ENCODE results near the gene ARHGAP11A.

Gene ARHGAP11A

DNA sequence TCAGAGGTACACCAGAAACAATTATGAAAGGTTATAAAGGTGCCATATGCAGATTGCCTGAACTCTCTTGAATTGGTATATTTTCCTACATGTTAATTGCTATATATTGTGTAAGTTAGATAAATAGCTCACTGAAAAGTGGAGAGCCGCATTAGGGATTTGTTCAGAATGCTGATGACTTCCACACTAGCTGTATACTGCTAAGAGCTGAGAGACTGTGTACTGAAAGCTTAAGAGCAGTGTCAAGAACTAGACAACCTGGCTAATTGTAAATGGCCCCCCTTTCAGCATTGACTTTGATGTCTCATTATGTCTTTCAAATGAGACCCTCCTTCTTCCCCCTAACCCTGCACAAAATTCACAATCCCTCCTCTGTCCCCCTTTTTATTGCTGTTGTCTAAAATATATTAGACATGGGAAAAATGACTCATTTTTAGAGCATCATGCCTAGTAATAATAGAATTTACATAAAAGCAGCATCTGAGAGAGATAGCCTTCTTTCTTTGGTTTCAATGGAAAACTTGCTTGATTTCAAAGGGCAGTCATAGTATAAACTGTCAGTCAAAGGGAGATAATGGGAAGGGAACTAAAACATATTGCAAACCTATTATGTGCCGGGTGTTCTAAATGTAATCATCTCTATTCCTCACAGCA lies 67.8 kb downstream of the ARHGAP11A start:
- no peak for TF ChIP-seq FOXM1 (IDR thresholded peaks at IDR 0.05; ENCODE audit: borderline replicate concordance)
- TF ChIP-seq FOXK2 (IDR thresholded peaks at IDR 0.05) = no peak
- TF ChIP-seq L3MBTL2 (conservative IDR thresholded peaks at IDR 0.05) = no peak
- TF ChIP-seq CTBP1 (IDR thresholded peaks at IDR 0.05; ENCODE audit: borderline replicate concordance) = no peak
- TF ChIP-seq SUZ12 (IDR thresholded peaks at IDR 0.05) = no peak
- no peak for TF ChIP-seq LEF1 (IDR thresholded peaks at IDR 0.05; ENCODE audit: borderline replicate concordance)
- no peak for TF ChIP-seq BHLHE40 (IDR thresholded peaks at IDR 0.05; ENCODE audit: borderline replicate concordance)
- TF ChIP-seq SP1 (IDR thresholded peaks at IDR 0.05) = no peak
- no peak for TF ChIP-seq PKNOX1 (IDR thresholded peaks at IDR 0.05)
- no peak for TF ChIP-seq ARNT (IDR thresholded peaks at IDR 0.05)
- POLR2A ChIA-PET = no interaction called here
- CTCF ChIA-PET = no interaction called here
- DNase-seq (ENCODE audit: extremely low spot score) = no peak

- TF ChIP-seq L3MBTL2 (conservative IDR thresholded peaks at IDR 0.05) = no peak
- TF ChIP-seq PKNOX1 (IDR thresholded peaks at IDR 0.05) = no peak
- TF ChIP-seq HDGF (IDR thresholded peaks at IDR 0.05; ENCODE audit: borderline replicate concordance) = no peak
- no peak for TF ChIP-seq TARDBP (IDR thresholded peaks at IDR 0.05)
- TF ChIP-seq ELF4 (IDR thresholded peaks at IDR 0.05) = no peak
- no peak for TF ChIP-seq ZNF384 (IDR thresholded peaks at IDR 0.05)
- no peak for TF ChIP-seq BHLHE40 (IDR thresholded peaks at IDR 0.05; ENCODE audit: borderline replicate concordance)
- no peak for TF ChIP-seq FOXA1 (IDR thresholded peaks at IDR 0.05)
- ChIA-PET POLR2A (no interaction called here), CTCF (no interaction called here)
- no peak for DNase-seq (ENCODE audit: extremely low spot score)
These were observed 68.7 kb downstream of the ARHGAP11A start for GRCh38 chr15:32683906-32684584.

DNA sequence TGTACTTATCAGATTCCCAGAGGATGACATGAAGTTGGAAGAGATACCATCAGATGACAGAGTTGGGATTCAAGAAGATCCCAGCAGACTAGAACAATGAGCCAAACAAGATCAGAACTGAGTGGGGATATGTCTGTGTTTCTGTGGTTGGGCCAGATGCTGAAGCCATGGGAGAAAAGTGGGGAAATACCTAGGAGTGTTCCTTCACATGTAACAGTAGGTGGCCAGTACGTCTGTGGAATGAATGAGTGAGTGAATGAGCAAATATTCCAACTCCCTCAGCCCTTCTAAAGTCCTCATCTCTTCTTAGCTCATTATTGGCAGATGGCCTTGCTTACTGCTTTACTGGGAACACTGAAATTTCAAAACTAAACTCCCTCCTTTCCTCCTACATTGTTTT lies 70.3 kb downstream of the ARHGAP11A start:
- ChIA-PET CTCF (no interaction called here), POLR2A (no interaction called here)
- no peak for DNase-seq (ENCODE audit: extremely low spot score)
- TF ChIP-seq FOXA1 (IDR thresholded peaks at IDR 0.05) (no peak), CTBP1 (IDR thresholded peaks at IDR 0.05; ENCODE audit: borderline replicate concordance) (no peak), BHLHE40 (IDR thresholded peaks at IDR 0.05; ENCODE audit: borderline replicate concordance) (no peak), SUZ12 (IDR thresholded peaks at IDR 0.05) (no peak), ZNF384 (IDR thresholded peaks at IDR 0.05) (no peak), HDGF (IDR thresholded peaks at IDR 0.05; ENCODE audit: borderline replicate concordance) (no peak), LEF1 (IDR thresholded peaks at IDR 0.05; ENCODE audit: borderline replicate concordance) (no peak), FOXK2 (IDR thresholded peaks at IDR 0.05) (no peak), L3MBTL2 (conservative IDR thresholded peaks at IDR 0.05) (no peak), ELF4 (IDR thresholded peaks at IDR 0.05) (no peak), NFRKB (IDR thresholded peaks at IDR 0.05) (no peak), FOXM1 (IDR thresholded peaks at IDR 0.05; ENCODE audit: borderline replicate concordance) (no peak), SP1 (IDR thresholded peaks at IDR 0.05) (no peak), TARDBP (IDR thresholded peaks at IDR 0.05) (no peak), PKNOX1 (IDR thresholded peaks at IDR 0.05) (no peak), ARNT (IDR thresholded peaks at IDR 0.05) (no peak)

GRCh38 chr15:32687556-32687955 lies 72.3 kb downstream of the ARHGAP11A start:
- POLR2A ChIA-PET = no interaction called here

DNA sequence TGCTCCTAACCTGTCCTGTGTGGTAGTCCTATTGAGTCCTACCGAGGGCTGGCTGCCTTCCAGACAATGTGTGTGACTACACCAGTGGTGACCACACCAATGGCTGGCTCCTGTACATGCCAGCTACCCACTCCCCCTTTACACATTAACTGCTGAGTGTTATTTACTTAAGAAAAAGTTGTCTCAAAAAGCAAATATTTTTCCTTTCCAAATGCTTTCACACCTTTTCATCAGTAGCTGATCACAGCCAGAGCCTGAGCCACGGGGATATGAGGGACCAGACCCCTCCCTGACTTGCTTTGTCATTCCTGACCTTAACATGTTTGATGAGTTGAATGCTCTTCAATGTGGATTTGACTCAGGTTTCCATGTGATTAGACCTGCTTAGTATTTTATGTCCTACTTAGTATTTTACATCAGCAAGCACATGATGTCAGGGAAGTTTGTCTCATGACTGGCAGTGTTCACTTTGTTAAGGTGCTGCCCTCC lies 72.9 kb downstream of the ARHGAP11A start:
- DNase-seq (ENCODE audit: extremely low spot score) = no peak
- TF ChIP-seq ARNT (IDR thresholded peaks at IDR 0.05) (no peak), PKNOX1 (IDR thresholded peaks at IDR 0.05) (no peak), HDGF (IDR thresholded peaks at IDR 0.05; ENCODE audit: borderline replicate concordance) (no peak), TARDBP (IDR thresholded peaks at IDR 0.05) (no peak), FOXA1 (IDR thresholded peaks at IDR 0.05) (no peak)
- CTCF ChIA-PET = no interaction called here
- POLR2A ChIA-PET = no interaction called here

More at GRCh38 chr15:32687556-32687955, 72.3 kb downstream of the ARHGAP11A start:
- CTCF ChIA-PET = no interaction called here
- no peak for TF ChIP-seq ZNF384 (IDR thresholded peaks at IDR 0.05)
- TF ChIP-seq FOXK2 (IDR thresholded peaks at IDR 0.05) = no peak
- TF ChIP-seq HDGF (IDR thresholded peaks at IDR 0.05; ENCODE audit: borderline replicate concordance) = no peak
- DNase-seq (ENCODE audit: extremely low spot score) = no peak
